Vagina (tissue), 2 donors: Measurements from ENCODE around the gene C3orf33. TPM values are rescaled to one million over a fixed set of nuclear protein-coding genes. Genes with fewer than 3 reads are reported as not detected.
"Not testable (repeated sequence)": the region's sequence is repeated elsewhere in the genome, so short reads cannot be mapped to it uniquely, and the experiment has no call there.

ENCODE experiments used
- DNase-seq, 2 donors: peaks; one replicate each; pipeline ENCODE4 v3.0.0-alpha.2; 2017; ENCODE audit errors: extremely low spot score in 2 of 2
- H3K27ac ChIP-seq: fragments of 200-600 bp; sonication (generic); one replicate; pipeline ENCODE4 v1.5.1; 2019
- H3K27me3 ChIP-seq: fragments of 200-600 bp; sonication (generic); one replicate; pipeline ENCODE4 v1.5.1; 2019
- H3K36me3 ChIP-seq, 2 donors: fragments of 200-600 bp; sonication (generic); one replicate each; pipeline ENCODE4 v1.5.1; 2017 to 2019
- H3K4me1 ChIP-seq: fragments of 200-600 bp; sonication (generic); one replicate; pipeline ENCODE4 v1.5.1; 2019
- H3K4me3 ChIP-seq, 2 donors: fragments of 200-600 bp; sonication (generic); 1 replicate in 1 of 2; 2 replicates in 1 of 2; pipeline ENCODE4 v1.5.1; 2016 to 2019
- H3K9me3 ChIP-seq: fragments of 200-600 bp; sonication (generic); one replicate; pipeline ENCODE4 v1.5.1; 2019
- CTCF ChIP-seq, 3 experiments: fragments of 450-650 bp in 2 of 3; fragments of 200-600 bp in 1 of 3; sonication (generic) in 1 of 3; IDR thresholded peaks; one replicate each; pipeline ENCODE4 v1.5.1; 2017 to 2019; ENCODE audit warnings: antibody characterized with exemption in 3 of 3, mild to moderate bottlenecking in 2 of 3, moderate library complexity in 2 of 3
- POLR2A ChIP-seq, 2 donors: fragments of 450-650 bp; IDR thresholded peaks; one replicate each; pipeline ENCODE4 v1.6.1; 2017; ENCODE audit warnings: antibody characterized with exemption in 2 of 2, mild to moderate bottlenecking in 2 of 2, moderate library complexity in 2 of 2
- POLR2AphosphoS5 ChIP-seq, 2 donors: sonication (generic); formaldehyde crosslinking; IDR thresholded peaks; one replicate each; pipeline ENCODE4 v1.9.0; 2017; ENCODE audit warnings: antibody characterized with exemption in 2 of 2, mild to moderate bottlenecking in 2 of 2, low read depth in 1 of 2; ENCODE audit not compliant: insufficient read depth in 1 of 2
- intact Hi-C: fragments of 100-400 bp; cut with DNase I; formaldehyde crosslinking; loops from one replicate; pipeline ENCODE4 v1.15.1; 2023
- total RNA-seq: library from RNA; depleted of rRNA; stranded (reverse); fragments of >200 nt; gene quantifications from one replicate; pipeline ENCODE4 v1.2.3, GENCODE V29; 2016

The C3orf33 gene
- total RNA-seq: 1.7 TPM

GRCh38 chr3:155805802-155806618 is at the start of gene C3orf33:
TSS of gene C3orf33 (minus strand) at chr3:155806278. CDS start at chr3:155806252, 26 bp downstream.
- no peaks in the 10 kb centered on the region for H3K36me3 ChIP-seq
- no peaks in the 10 kb centered on the region for H3K9me3 ChIP-seq
- H3K27ac ChIP-seq: peak within 1 kb of the TSS; percentile 86
- no peaks in the 10 kb centered on the region for H3K4me1 ChIP-seq
- H3K27me3 ChIP-seq: no peaks in the 10 kb centered on the region
- H3K4me3 ChIP-seq: peak within 1 kb of the TSS; percentile 71 to 85
- intact Hi-C loops: no loop called here
- DNase-seq: no peak
- no peak for TF ChIP-seq POLR2A (IDR thresholded peaks at IDR 0.05)
- TF ChIP-seq POLR2AphosphoS5 (IDR thresholded peaks at IDR 0.05; ENCODE audit: insufficient read depth in 1 of 2, low read depth in 1 of 2): peak in 1 of 2 donors; percentile 45
- peak; percentile 35 to 91 (median 75) for TF ChIP-seq CTCF (IDR thresholded peaks at IDR 0.05)

- peak; percentile 99 to 100 for DNase-seq
- TF ChIP-seq CTCF (IDR thresholded peaks at IDR 0.05) (peak in 1 of 3 experiments; percentile 26), POLR2AphosphoS5 (IDR thresholded peaks at IDR 0.05; ENCODE audit: insufficient read depth in 1 of 2, low read depth in 1 of 2) (peak; percentile 95 to 99), POLR2A (IDR thresholded peaks at IDR 0.05) (peak in 1 of 2 donors; percentile 51)
- Histone ChIP-seq H3K27me3 (no peaks in the 10 kb centered on the region), H3K4me3 (peak within 1 kb of the TSS; percentile 56 to 89), H3K36me3 (peaks cover 0 to 4% of the 10 kb centered on the region in 2 donors), H3K27ac (peak within 1 kb of the TSS; percentile 96), H3K4me1 (peaks cover 40% of the 10 kb centered on the region), H3K9me3 (no peaks in the 10 kb centered on the region)
- intact Hi-C loops: no loop called here
Measured at GRCh38 chr3:155854141-155854940, 48.3 kb upstream of the C3orf33 start, which contains the start of gene SLC33A1. TSS of gene SLC33A1 (minus strand) at chr3:155854427. CDS start at chr3:155853997, 430 bp downstream.

- intact Hi-C loops: no loop called here
- Histone ChIP-seq H3K9me3 (no peaks in the 10 kb centered on the region), H3K4me1 (peaks cover 41% of the 10 kb centered on the region), H3K27ac (peak overlapping the region; percentile 96), H3K36me3 (peaks cover 0 to 4% of the 10 kb centered on the region in 2 donors), H3K27me3 (no peaks in the 10 kb centered on the region), H3K4me3 (peak overlapping the region; percentile 56 to 89)
- TF ChIP-seq CTCF (IDR thresholded peaks at IDR 0.05): no peak
- TF ChIP-seq POLR2A (IDR thresholded peaks at IDR 0.05): no peak
- no peak for TF ChIP-seq POLR2AphosphoS5 (IDR thresholded peaks at IDR 0.05; ENCODE audit: insufficient read depth in 1 of 2, low read depth in 1 of 2)
- DNase-seq: peak in 1 of 2 donors; percentile 89
Measured at GRCh38 chr3:155853214-155854140, 47.4 kb upstream of the C3orf33 start.

- H3K9me3 ChIP-seq: no peaks in the 10 kb centered on the region
- peak overlapping the region; percentile 56 to 89 for H3K4me3 ChIP-seq
- TF ChIP-seq CTCF (IDR thresholded peaks at IDR 0.05) (no peak), POLR2A (IDR thresholded peaks at IDR 0.05) (no peak), POLR2AphosphoS5 (IDR thresholded peaks at IDR 0.05; ENCODE audit: insufficient read depth in 1 of 2, low read depth in 1 of 2) (no peak)
- H3K27ac ChIP-seq: no peak overlapping the region
- intact Hi-C loops: no loop called here
- no peaks in the 10 kb centered on the region for H3K27me3 ChIP-seq
- peaks cover 48% of the 10 kb centered on the region for H3K4me1 ChIP-seq
- H3K36me3 ChIP-seq: peaks cover 0 to 4% of the 10 kb centered on the region in 2 donors
- no peak for DNase-seq
Measured at GRCh38 chr3:155852341-155852740, 46.3 kb upstream of the C3orf33 start.

GRCh38 chr3:155849404-155849803 is 43.3 kb upstream of the C3orf33 start:
- H3K4me3 ChIP-seq, H3K36me3 ChIP-seq, H3K27ac ChIP-seq, intact Hi-C loops, H3K9me3 ChIP-seq, DNase-seq, H3K27me3 ChIP-seq: not testable (repeated sequence)
- peaks cover 72% of the 10 kb centered on the region for H3K4me1 ChIP-seq
